ENCODE measurements around the gene SLC25A28. TPM values are rescaled to one million over a fixed set of nuclear protein-coding genes. Genes with fewer than 3 reads are reported as not detected.
A peak's percentile ranks its signal among the peaks of the same experiment; 100 is the strongest.

The SLC25A28 gene
- total RNA-seq, 1 experiment from 2014 or later, result 22.2 TPM

GRCh38 chr10:99582255-99582770 lies 37.9 kb downstream of the SLC25A28 start:
- H3K14ac ChIP-seq (ENCODE audit: insufficient read depth, low read length), result no peak overlapping the region
- H3T11ph ChIP-seq (ENCODE audit: low read length), result no peak overlapping the region
- H2BK5ac ChIP-seq (ENCODE audit: insufficient read length, low read length), result no peak overlapping the region
- WGBS (ENCODE audit: extremely low coverage, insufficient read length, low lambda C conversion rate), result no CpG with 5 or more reads among the region's 6 CpGs
- no peak overlapping the region for H3K27ac ChIP-seq (ENCODE audit: insufficient read length, low read depth, low read length)
- H3K4me1 ChIP-seq (ENCODE audit: insufficient read depth, low read length), result no peaks in the 10 kb centered on the region
- peaks cover 5% of the 10 kb centered on the region in 2 experiments; a peak in 3 of 4 replicates for H3K4me1 Mint-ChIP-seq
- peak overlapping the region in 1 of 3 experiments; percentile 28; a peak in 2 of 7 replicates for H3K27ac Mint-ChIP-seq
- H2BK12ac ChIP-seq (ENCODE audit: insufficient read length, low read depth, low read length), result no peak overlapping the region
- H2BK15ac ChIP-seq (ENCODE audit: low read depth, low read length), result no peak overlapping the region
- H2AK5ac ChIP-seq (ENCODE audit: insufficient read length, low read length), result no peak overlapping the region
- H3K23me2 ChIP-seq (ENCODE audit: insufficient read length, low read depth, low read length, poor library complexity, severe bottlenecking), result no peaks in the 10 kb centered on the region
- no peak overlapping the region for H3K4ac ChIP-seq (ENCODE audit: low read depth, low read length)
- no peak for DNase-seq
- no peak overlapping the region for H3K4me2 ChIP-seq (ENCODE audit: insufficient read depth, insufficient read length, low read length)
- H3K18ac ChIP-seq (ENCODE audit: insufficient read length, low read depth, low read length), result no peak overlapping the region
- no peaks in the 10 kb centered on the region for H3K9me3 ChIP-seq (ENCODE audit: control insufficient read depth, low read depth, low read length)
- no peaks in the 10 kb centered on the region for H3K36me3 Mint-ChIP-seq (ENCODE audit: insufficient read depth in 1 of 3, low read depth in 3 of 3)
- no peaks in the 10 kb centered on the region for H3K79me1 ChIP-seq (ENCODE audit: insufficient read depth, low read depth, low read length, poor library complexity, severe bottlenecking)
- no peak overlapping the region for H3K4me3 Mint-ChIP-seq
- H4K8ac ChIP-seq (replicated peaks; ENCODE audit: insufficient read length, low read depth, low read length), result no peak overlapping the region
- no peak overlapping the region for H4K5ac ChIP-seq (ENCODE audit: insufficient read length, low read depth, low read length)
- H3K56ac ChIP-seq (ENCODE audit: insufficient read length, low read depth, low read length), result no peak overlapping the region
- no peak overlapping the region for H4K91ac ChIP-seq (ENCODE audit: insufficient read length, low read depth, low read length)
- no peaks in the 10 kb centered on the region for H4K20me1 ChIP-seq (ENCODE audit: control insufficient read depth, insufficient read depth, insufficient read length)
- H3K9me3 Mint-ChIP-seq, result no peaks in the 10 kb centered on the region
- no peak overlapping the region for H2BK120ac ChIP-seq (ENCODE audit: low read depth, low read length, poor library complexity, severe bottlenecking)
- peaks cover 12% of the 10 kb centered on the region for H3K27me3 Mint-ChIP-seq (ENCODE audit: low read depth)
- H2AFZ ChIP-seq (ENCODE audit: low read length), result no peak overlapping the region
- H2BK20ac ChIP-seq (ENCODE audit: low read depth, low read length, poor library complexity, severe bottlenecking), result no peak overlapping the region
- no peaks in the 10 kb centered on the region for H3K79me2 ChIP-seq (ENCODE audit: insufficient read depth, low read length)
- H3K23ac ChIP-seq (ENCODE audit: insufficient read length, low read depth, low read length), result no peak overlapping the region
- H3K27me3 ChIP-seq (ENCODE audit: insufficient read depth, low read length), result no peaks in the 10 kb centered on the region
- TF ChIP-seq, protein P1, sequence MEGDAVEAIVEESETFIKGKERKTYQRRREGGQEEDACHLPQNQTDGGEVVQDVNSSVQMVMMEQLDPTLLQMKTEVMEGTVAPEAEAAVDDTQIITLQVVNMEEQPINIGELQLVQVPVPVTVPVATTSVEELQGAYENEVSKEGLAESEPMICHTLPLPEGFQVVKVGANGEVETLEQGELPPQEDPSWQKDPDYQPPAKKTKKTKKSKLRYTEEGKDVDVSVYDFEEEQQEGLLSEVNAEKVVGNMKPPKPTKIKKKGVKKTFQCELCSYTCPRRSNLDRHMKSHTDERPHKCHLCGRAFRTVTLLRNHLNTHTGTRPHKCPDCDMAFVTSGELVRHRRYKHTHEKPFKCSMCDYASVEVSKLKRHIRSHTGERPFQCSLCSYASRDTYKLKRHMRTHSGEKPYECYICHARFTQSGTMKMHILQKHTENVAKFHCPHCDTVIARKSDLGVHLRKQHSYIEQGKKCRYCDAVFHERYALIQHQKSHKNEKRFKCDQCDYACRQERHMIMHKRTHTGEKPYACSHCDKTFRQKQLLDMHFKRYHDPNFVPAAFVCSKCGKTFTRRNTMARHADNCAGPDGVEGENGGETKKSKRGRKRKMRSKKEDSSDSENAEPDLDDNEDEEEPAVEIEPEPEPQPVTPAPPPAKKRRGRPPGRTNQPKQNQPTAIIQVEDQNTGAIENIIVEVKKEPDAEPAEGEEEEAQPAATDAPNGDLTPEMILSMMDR (conservative IDR thresholded peaks at IDR 0.05), result no peak
- H3K9ac ChIP-seq (ENCODE audit: extremely low read depth, insufficient read length, low read length), result no peak overlapping the region

All from H9 (cell line).